H1 (cell line): ENCODE data around the gene CLEC16A. TPM values are rescaled to one million over a fixed set of nuclear protein-coding genes. Genes with fewer than 3 reads are reported as not detected.
A peak's percentile ranks its signal among the peaks of the same experiment; 100 is the strongest.

Source experiments
- ATF2 ChIP-seq: IDR thresholded peaks from 2 replicates; pipeline ENCODE4 v1.6.1; 2012; ENCODE audit warnings: low read length, inconsistent platforms
- BRCA1 ChIP-seq: IDR thresholded peaks from 2 replicates; pipeline ENCODE4 v1.6.1; 2012; ENCODE audit warnings: low read depth, low read length, improper control_type of control experiment
- RAD21 ChIP-seq, 2 experiments: IDR thresholded peaks in 1 of 2; conservative IDR thresholded peaks in 1 of 2; 2 replicates each; pipeline ENCODE4 v1.6.1; 2011; ENCODE audit warnings: low read depth in 2 of 2, low read length in 2 of 2, improper control_type of control experiment in 1 of 2, inconsistent platforms in 1 of 2, mild to moderate bottlenecking in 1 of 2, moderate library complexity in 1 of 2
- polyA plus RNA-seq, 7 experiments: library from polyadenylated mRNA; depleted of rRNA in 3 of 7; stranded (reverse) in 5 of 7; unstranded in 2 of 7; fragments of >200 nt in 5 of 7; fragments of 200-250 nt in 2 of 7; gene quantifications; 1 replicate in 5 of 7; 2 replicates in 1 of 7; 4 replicates in 1 of 7; pipeline versions ENCODE4 v1.2.1 to v1.2.3, GENCODE V29; 2011 to 2013; ENCODE audit warnings: missing spikeins in 2 of 7, mixed read lengths in 2 of 7
- total RNA-seq: library from RNA; stranded (reverse); fragmentation: NEBNext Ultra II Directional; extraction: Animal tissue kit (Norgen Biotek cat#: 25700); gene quantifications from 2 replicates; pipeline ENCODE4 v1.2.1, GENCODE V29; 2021
- TF ChIP-seq, protein P1 (sequence below): fragments of 300-600 bp; sonication (generic); IDR thresholded peaks from 2 replicates; pipeline ENCODE4 v1.7.1; 2012; ENCODE audit warnings: low read length, moderate library complexity, mild to moderate bottlenecking, inconsistent platforms; ENCODE audit not compliant: insufficient replicate concordance
- TF ChIP-seq, protein P2 (sequence below), 3 experiments: IDR thresholded peaks; 1 replicate in 2 of 3; 2 replicates in 1 of 3; pipeline versions ENCODE4 v1.5.1 to v1.6.1; 2011; ENCODE audit warnings: low read length in 3 of 3, mild to moderate bottlenecking in 3 of 3, inconsistent platforms in 2 of 3, low read depth in 1 of 3, moderate library complexity in 1 of 3; ENCODE audit not compliant: insufficient read depth in 1 of 3; ENCODE audit errors: control extremely low read depth in 1 of 3

The CLEC16A gene
- total and polyA plus RNA-seq, 2 of the 8 experiments (the other 6 are each of a cell fraction or from before 2014, with no cell fraction given) = 7.6 to 19.3 TPM

- TF ChIP-seq, protein P1, sequence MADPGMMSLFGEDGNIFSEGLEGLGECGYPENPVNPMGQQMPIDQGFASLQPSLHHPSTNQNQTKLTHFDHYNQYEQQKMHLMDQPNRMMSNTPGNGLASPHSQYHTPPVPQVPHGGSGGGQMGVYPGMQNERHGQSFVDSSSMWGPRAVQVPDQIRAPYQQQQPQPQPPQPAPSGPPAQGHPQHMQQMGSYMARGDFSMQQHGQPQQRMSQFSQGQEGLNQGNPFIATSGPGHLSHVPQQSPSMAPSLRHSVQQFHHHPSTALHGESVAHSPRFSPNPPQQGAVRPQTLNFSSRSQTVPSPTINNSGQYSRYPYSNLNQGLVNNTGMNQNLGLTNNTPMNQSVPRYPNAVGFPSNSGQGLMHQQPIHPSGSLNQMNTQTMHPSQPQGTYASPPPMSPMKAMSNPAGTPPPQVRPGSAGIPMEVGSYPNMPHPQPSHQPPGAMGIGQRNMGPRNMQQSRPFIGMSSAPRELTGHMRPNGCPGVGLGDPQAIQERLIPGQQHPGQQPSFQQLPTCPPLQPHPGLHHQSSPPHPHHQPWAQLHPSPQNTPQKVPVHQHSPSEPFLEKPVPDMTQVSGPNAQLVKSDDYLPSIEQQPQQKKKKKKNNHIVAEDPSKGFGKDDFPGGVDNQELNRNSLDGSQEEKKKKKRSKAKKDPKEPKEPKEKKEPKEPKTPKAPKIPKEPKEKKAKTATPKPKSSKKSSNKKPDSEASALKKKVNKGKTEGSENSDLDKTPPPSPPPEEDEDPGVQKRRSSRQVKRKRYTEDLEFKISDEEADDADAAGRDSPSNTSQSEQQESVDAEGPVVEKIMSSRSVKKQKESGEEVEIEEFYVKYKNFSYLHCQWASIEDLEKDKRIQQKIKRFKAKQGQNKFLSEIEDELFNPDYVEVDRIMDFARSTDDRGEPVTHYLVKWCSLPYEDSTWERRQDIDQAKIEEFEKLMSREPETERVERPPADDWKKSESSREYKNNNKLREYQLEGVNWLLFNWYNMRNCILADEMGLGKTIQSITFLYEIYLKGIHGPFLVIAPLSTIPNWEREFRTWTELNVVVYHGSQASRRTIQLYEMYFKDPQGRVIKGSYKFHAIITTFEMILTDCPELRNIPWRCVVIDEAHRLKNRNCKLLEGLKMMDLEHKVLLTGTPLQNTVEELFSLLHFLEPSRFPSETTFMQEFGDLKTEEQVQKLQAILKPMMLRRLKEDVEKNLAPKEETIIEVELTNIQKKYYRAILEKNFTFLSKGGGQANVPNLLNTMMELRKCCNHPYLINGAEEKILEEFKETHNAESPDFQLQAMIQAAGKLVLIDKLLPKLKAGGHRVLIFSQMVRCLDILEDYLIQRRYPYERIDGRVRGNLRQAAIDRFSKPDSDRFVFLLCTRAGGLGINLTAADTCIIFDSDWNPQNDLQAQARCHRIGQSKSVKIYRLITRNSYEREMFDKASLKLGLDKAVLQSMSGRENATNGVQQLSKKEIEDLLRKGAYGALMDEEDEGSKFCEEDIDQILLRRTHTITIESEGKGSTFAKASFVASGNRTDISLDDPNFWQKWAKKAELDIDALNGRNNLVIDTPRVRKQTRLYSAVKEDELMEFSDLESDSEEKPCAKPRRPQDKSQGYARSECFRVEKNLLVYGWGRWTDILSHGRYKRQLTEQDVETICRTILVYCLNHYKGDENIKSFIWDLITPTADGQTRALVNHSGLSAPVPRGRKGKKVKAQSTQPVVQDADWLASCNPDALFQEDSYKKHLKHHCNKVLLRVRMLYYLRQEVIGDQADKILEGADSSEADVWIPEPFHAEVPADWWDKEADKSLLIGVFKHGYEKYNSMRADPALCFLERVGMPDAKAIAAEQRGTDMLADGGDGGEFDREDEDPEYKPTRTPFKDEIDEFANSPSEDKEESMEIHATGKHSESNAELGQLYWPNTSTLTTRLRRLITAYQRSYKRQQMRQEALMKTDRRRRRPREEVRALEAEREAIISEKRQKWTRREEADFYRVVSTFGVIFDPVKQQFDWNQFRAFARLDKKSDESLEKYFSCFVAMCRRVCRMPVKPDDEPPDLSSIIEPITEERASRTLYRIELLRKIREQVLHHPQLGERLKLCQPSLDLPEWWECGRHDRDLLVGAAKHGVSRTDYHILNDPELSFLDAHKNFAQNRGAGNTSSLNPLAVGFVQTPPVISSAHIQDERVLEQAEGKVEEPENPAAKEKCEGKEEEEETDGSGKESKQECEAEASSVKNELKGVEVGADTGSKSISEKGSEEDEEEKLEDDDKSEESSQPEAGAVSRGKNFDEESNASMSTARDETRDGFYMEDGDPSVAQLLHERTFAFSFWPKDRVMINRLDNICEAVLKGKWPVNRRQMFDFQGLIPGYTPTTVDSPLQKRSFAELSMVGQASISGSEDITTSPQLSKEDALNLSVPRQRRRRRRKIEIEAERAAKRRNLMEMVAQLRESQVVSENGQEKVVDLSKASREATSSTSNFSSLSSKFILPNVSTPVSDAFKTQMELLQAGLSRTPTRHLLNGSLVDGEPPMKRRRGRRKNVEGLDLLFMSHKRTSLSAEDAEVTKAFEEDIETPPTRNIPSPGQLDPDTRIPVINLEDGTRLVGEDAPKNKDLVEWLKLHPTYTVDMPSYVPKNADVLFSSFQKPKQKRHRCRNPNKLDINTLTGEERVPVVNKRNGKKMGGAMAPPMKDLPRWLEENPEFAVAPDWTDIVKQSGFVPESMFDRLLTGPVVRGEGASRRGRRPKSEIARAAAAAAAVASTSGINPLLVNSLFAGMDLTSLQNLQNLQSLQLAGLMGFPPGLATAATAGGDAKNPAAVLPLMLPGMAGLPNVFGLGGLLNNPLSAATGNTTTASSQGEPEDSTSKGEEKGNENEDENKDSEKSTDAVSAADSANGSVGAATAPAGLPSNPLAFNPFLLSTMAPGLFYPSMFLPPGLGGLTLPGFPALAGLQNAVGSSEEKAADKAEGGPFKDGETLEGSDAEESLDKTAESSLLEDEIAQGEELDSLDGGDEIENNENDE = peak; percentile 36
- TF ChIP-seq RAD21 (IDR thresholded peaks at IDR 0.05 in 1 of 2, conservative IDR thresholded peaks at IDR 0.05 in 1 of 2; ENCODE audit: low read depth in 2 of 2, low read length in 2 of 2) = peak; percentile 81 to 84
- TF ChIP-seq, protein P2, sequence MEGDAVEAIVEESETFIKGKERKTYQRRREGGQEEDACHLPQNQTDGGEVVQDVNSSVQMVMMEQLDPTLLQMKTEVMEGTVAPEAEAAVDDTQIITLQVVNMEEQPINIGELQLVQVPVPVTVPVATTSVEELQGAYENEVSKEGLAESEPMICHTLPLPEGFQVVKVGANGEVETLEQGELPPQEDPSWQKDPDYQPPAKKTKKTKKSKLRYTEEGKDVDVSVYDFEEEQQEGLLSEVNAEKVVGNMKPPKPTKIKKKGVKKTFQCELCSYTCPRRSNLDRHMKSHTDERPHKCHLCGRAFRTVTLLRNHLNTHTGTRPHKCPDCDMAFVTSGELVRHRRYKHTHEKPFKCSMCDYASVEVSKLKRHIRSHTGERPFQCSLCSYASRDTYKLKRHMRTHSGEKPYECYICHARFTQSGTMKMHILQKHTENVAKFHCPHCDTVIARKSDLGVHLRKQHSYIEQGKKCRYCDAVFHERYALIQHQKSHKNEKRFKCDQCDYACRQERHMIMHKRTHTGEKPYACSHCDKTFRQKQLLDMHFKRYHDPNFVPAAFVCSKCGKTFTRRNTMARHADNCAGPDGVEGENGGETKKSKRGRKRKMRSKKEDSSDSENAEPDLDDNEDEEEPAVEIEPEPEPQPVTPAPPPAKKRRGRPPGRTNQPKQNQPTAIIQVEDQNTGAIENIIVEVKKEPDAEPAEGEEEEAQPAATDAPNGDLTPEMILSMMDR (IDR thresholded peaks at IDR 0.05; ENCODE audit: control extremely low read depth in 1 of 3, insufficient read depth in 1 of 3, low read depth in 1 of 3, low read length in 3 of 3) = peak in 2 of 3 experiments; percentile 63 to 70; a peak in 3 of 4 replicates
- no peak for TF ChIP-seq BRCA1
- no peak for TF ChIP-seq ATF2
Observed at GRCh38 chr16:10971560-10971961, 27.2 kb downstream of the CLEC16A start (continued).
